HUES6 (cell line): ENCODE data around the gene GABRB2.

Experiments used
- H3K27ac ChIP-seq: 2 replicates; pipeline ENCODE4 v1.7.0; 2013; ENCODE audit warnings: low read depth, mild to moderate bottlenecking, low read length, inconsistent platforms
- H3K27me3 ChIP-seq: 2 replicates; pipeline ENCODE4 v1.6.1; 2013; ENCODE audit warnings: low read length; ENCODE audit not compliant: control insufficient read depth, insufficient read depth
- H3K36me3 ChIP-seq: 2 replicates; pipeline ENCODE4 v1.6.1; 2013; ENCODE audit warnings: low read length; ENCODE audit not compliant: control insufficient read depth, insufficient read depth
- H3K4me1 ChIP-seq: 2 replicates; pipeline ENCODE4 v1.6.1; 2013; ENCODE audit warnings: low read length; ENCODE audit not compliant: control insufficient read depth, insufficient read depth
- H3K4me3 ChIP-seq: 2 replicates; pipeline ENCODE4 v1.5.1; 2013; ENCODE audit warnings: low read depth, low read length
- H3K9ac ChIP-seq: one replicate; pipeline ENCODE4 v1.6.1; 2013; ENCODE audit warnings: mild to moderate bottlenecking, low read length
- H3K9me3 ChIP-seq: 2 replicates; pipeline ENCODE4 v1.6.1; 2013; ENCODE audit warnings: low read depth, low read length; ENCODE audit not compliant: control insufficient read depth, insufficient read depth

GABRB2 gene

GRCh38 chr5:161391016-161391415 lies 155.5 kb downstream of the GABRB2 start:
- H3K27ac ChIP-seq, result no peak overlapping the region
- H3K36me3 ChIP-seq, result no peaks in the 10 kb centered on the region
- no peaks in the 10 kb centered on the region for H3K4me1 ChIP-seq
- no peak overlapping the region for H3K9ac ChIP-seq
- H3K27me3 ChIP-seq, result no peaks in the 10 kb centered on the region
- no peak overlapping the region for H3K4me3 ChIP-seq
- H3K9me3 ChIP-seq, result no peaks in the 10 kb centered on the region

DNA sequence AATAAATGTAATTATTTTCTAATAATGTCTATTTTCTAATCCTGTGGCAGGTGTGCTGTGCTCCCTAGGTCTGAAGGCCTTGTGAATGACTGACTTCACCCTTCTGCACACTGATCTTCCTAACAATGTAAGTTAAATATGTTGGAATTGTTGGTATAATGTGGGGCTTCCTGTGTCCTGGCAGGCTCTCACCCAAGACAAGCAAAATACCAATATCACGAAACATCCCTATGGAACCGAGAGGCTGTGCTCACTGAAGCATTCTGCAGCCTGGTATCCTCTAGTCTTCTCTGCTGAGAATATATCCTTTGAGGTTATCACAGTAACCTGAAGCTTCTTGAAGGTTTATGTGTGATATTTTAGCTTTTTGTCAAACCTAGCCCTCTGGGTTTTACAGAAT lies 159.4 kb downstream of the GABRB2 start:
- no peaks in the 10 kb centered on the region for H3K4me1 ChIP-seq
- no peak overlapping the region for H3K9ac ChIP-seq
- no peaks in the 10 kb centered on the region for H3K36me3 ChIP-seq
- H3K27ac ChIP-seq, result no peak overlapping the region
- H3K9me3 ChIP-seq, result no peaks in the 10 kb centered on the region
- H3K27me3 ChIP-seq, result no peaks in the 10 kb centered on the region
- H3K4me3 ChIP-seq, result no peak overlapping the region

GRCh38 chr5:161385027-161385426 lies 161.5 kb downstream of the GABRB2 start:
- H3K27ac ChIP-seq, result no peak overlapping the region
- no peaks in the 10 kb centered on the region for H3K36me3 ChIP-seq
- H3K4me3 ChIP-seq, result no peak overlapping the region
- H3K9me3 ChIP-seq, result no peaks in the 10 kb centered on the region
- H3K27me3 ChIP-seq, result no peaks in the 10 kb centered on the region
- H3K9ac ChIP-seq, result no peak overlapping the region
- no peaks in the 10 kb centered on the region for H3K4me1 ChIP-seq

GRCh38 chr5:161382685-161383084 lies 163.8 kb downstream of the GABRB2 start:
- no peak overlapping the region for H3K27ac ChIP-seq
- H3K27me3 ChIP-seq, result no peaks in the 10 kb centered on the region
- H3K9ac ChIP-seq, result no peak overlapping the region
- no peaks in the 10 kb centered on the region for H3K4me1 ChIP-seq
- H3K9me3 ChIP-seq, result no peaks in the 10 kb centered on the region
- H3K36me3 ChIP-seq, result no peaks in the 10 kb centered on the region
- no peak overlapping the region for H3K4me3 ChIP-seq

GRCh38 chr5:161380486-161380885 lies 166.0 kb downstream of the GABRB2 start:
- Histone ChIP-seq H3K4me1 (0 out of 2 replicates have a peak, but pooled peaks cover under 1% of the 10 kb centered on the region), H3K4me3 (no peak overlapping the region), H3K27ac (no peak overlapping the region), H3K9me3 (no peaks in the 10 kb centered on the region), H3K36me3 (no peaks in the 10 kb centered on the region), H3K27me3 (no peaks in the 10 kb centered on the region), H3K9ac (no peak overlapping the region)

DNA sequence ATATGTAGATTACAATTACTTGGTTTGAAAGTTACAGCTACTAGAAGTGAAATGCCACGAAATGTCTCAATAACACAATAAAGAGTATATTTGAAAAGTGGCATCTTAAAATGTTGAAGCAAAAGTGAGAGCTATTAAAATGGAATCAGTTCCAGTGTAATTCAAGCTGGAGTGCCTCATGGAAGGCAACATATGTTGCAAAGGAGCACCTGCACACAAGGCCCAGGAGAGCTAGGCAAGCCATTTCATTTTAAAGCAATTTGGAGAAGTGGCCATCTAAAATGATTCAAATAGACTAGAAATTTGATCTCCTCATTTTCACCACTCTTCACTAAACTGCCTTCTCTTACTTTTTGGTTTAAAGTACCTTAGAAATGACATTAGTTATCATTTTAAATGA lies 167.8 kb downstream of the GABRB2 start:
- Histone ChIP-seq H3K27ac (no peak overlapping the region), H3K27me3 (no peaks in the 10 kb centered on the region), H3K36me3 (no peaks in the 10 kb centered on the region), H3K9me3 (no peaks in the 10 kb centered on the region), H3K4me3 (no peak overlapping the region), H3K9ac (no peak overlapping the region), H3K4me1 (0 out of 2 replicates have a peak, but pooled peaks cover 7% of the 10 kb centered on the region)

DNA sequence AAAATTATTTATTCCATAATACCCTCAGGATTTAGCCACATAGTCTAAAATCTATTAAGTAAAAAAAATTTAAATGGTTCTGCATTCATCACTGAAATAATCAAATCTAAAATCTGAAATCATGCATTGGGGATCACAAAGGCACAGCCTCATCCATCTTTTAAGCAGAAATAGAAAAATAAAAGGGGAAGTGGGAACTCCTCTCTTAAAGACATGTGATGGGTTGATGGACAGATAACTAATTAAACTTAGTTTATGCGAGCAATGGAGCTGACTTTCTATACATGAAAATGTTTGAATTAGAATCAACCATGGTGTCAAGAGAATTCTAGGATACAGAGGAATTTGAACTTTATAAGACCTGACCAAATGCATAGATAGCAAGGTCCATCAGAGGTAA lies 170.5 kb downstream of the GABRB2 start:
- Histone ChIP-seq H3K9ac (no peak overlapping the region), H3K4me3 (no peak overlapping the region), H3K9me3 (no peaks in the 10 kb centered on the region), H3K4me1 (0 out of 2 replicates have a peak, but pooled peaks cover 7% of the 10 kb centered on the region), H3K27ac (no peak overlapping the region), H3K27me3 (no peaks in the 10 kb centered on the region), H3K36me3 (no peaks in the 10 kb centered on the region)

GRCh38 chr5:161373345-161373707 lies 173.2 kb downstream of the GABRB2 start:
- no peak overlapping the region for H3K4me3 ChIP-seq
- no peaks in the 10 kb centered on the region for H3K9me3 ChIP-seq
- no peak overlapping the region for H3K27ac ChIP-seq
- no peaks in the 10 kb centered on the region for H3K36me3 ChIP-seq
- H3K4me1 ChIP-seq, result peaks cover 7% of the 10 kb centered on the region; the same call in 1 of the 2 replicates
- no peak overlapping the region for H3K9ac ChIP-seq
- H3K27me3 ChIP-seq, result no peaks in the 10 kb centered on the region

- no peak overlapping the region for H3K4me3 ChIP-seq
Observed at GRCh38 chr5:161372682-161373344, 173.7 kb downstream of the GABRB2 start.

DNA sequence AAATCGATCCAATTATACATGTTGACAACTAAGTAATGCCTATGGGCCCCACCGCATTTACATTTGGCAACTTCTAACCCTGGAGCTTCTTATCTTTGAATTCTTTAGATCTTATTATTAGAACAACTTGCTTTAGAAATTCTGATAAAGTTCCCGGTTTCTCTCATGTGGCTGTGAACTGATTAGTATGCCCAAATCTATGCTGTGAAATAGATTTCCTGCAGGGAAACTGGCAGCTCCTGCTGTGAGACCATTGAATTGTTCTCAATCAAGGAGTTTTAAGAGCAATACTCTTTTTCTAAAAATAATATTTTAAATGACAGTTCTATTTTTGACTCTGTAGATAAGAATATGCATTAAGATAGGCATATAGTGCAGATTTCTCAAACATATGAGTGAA lies 177.5 kb downstream of the GABRB2 start:
- Histone ChIP-seq H3K4me3 (no peak overlapping the region), H3K9ac (no peak overlapping the region), H3K27ac (no peak overlapping the region), H3K36me3 (no peaks in the 10 kb centered on the region), H3K27me3 (no peaks in the 10 kb centered on the region), H3K9me3 (no peaks in the 10 kb centered on the region), H3K4me1 (no peaks in the 10 kb centered on the region; the same call in 1 of the 2 replicates)

More at GRCh38 chr5:161372682-161373344, 173.7 kb downstream of the GABRB2 start:
- H3K4me1 ChIP-seq, result peaks cover 7% of the 10 kb centered on the region; the same call in 1 of the 2 replicates
- H3K27me3 ChIP-seq, result no peaks in the 10 kb centered on the region
- no peaks in the 10 kb centered on the region for H3K36me3 ChIP-seq
- no peaks in the 10 kb centered on the region for H3K9me3 ChIP-seq
- H3K9ac ChIP-seq, result no peak overlapping the region
- no peak overlapping the region for H3K27ac ChIP-seq

- Histone ChIP-seq H3K27ac (no peak overlapping the region), H3K9me3 (no peaks in the 10 kb centered on the region), H3K4me3 (no peak overlapping the region), H3K4me1 (no peaks in the 10 kb centered on the region), H3K9ac (no peak overlapping the region), H3K36me3 (no peaks in the 10 kb centered on the region), H3K27me3 (no peaks in the 10 kb centered on the region)
Observed at GRCh38 chr5:161358446-161358845, 188.1 kb downstream of the GABRB2 start.
